Left cardiac atrium (tissue), 4 donors: ENCODE data around the gene MELK. TPM values are rescaled to one million over a fixed set of nuclear protein-coding genes. Genes with fewer than 3 reads are reported as not detected.
A peak's percentile ranks its signal among the peaks of the same experiment; 100 is the strongest.
"Not testable (repeated sequence)": the region's sequence is repeated elsewhere in the genome, so short reads cannot be mapped to it uniquely, and the experiment has no call there.

Experiments used
- ATAC-seq, 2 donors: fragments of 200-7000 bp; cut with Tn5 transposase; one replicate each; pipeline ENCODE4 v1.9.1; 2020; ENCODE audit warnings: mild to moderate bottlenecking in 2 of 2, moderate library complexity in 2 of 2
- DNase-seq: peaks from one replicate; pipeline ENCODE4 v3.0.0-alpha.2; 2020
- intact Hi-C, 2 donors: fragments of 100-400 bp; cut with DNase I; formaldehyde crosslinking; loops; one replicate each; pipeline versions ENCODE4 v1.14.1 to v1.15.1; 2022 to 2023
- long read RNA-seq: library from polyadenylated mRNA; unstranded; transcript quantifications from one replicate; pipeline ENCODE4 v2.0.0, GENCODE V29; 2021
- total RNA-seq, 2 donors: library from RNA; stranded (reverse); fragmentation: NEBNext Ultra II Directional; extraction: Animal tissue kit (Norgen Biotek cat#: 25700); gene quantifications; one replicate each; pipeline ENCODE4 v1.2.1, GENCODE V29; 2021
- donor health status: DM: no; HTN: yes; CAD: no.
- donor health status: DM: no; HTN: yes; CAD: no; lungs with severe emphysema.
- donor health status: DM: yes; HTN: yes; CAD: no.
- donor health status: Dilated cardiomyopathy.

Gene MELK
- total RNA-seq, result 1 to 10 TPM in 1 of 2 donors, under 1 TPM in 1; 0.10 to 1.1 TPM
- long read RNA-seq, result 0 reads

- intact Hi-C loops, result no loop called here
- peak; percentile 83 for DNase-seq
- ATAC-seq, result peak; percentile 99
Observed at GRCh38 chr9:36572515-36573418, at the start of gene MELK. Gene MELK, plus strand, starts transcription at chr9:36572895. Its CDS starts 8,787 bp downstream, at chr9:36581682.

- ATAC-seq, result no peak
- no peak for DNase-seq
- intact Hi-C loops, result no loop called here
Observed at GRCh38 chr9:36530224-36530623, 42.5 kb upstream of the MELK start.

GRCh38 chr9:36532353-36532752 lies 40.3 kb upstream of the MELK start:
- intact Hi-C loops, result no loop called here
- ATAC-seq (no peak), DNase-seq (no peak)

DNA sequence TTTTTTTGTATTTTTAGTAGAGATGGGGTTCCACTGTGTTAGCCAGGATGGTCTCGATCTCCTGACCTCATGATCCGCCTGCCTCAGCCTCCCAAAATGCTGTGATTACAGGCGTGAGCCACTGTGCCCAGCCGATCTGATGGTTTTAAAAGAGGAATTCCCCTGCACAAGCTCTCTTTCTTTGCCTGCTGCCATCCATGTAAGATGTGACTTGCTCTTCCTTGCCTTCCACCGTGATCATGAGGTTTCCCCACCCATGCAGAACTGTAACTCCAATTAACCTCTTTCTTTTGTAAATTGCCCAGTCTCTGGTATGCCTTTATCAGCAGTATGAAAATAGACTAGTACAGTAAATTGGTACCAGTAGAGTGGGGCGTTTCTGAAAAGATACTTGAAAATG lies 39.0 kb upstream of the MELK start:
- intact Hi-C loops, ATAC-seq, DNase-seq: not testable (repeated sequence)

DNA sequence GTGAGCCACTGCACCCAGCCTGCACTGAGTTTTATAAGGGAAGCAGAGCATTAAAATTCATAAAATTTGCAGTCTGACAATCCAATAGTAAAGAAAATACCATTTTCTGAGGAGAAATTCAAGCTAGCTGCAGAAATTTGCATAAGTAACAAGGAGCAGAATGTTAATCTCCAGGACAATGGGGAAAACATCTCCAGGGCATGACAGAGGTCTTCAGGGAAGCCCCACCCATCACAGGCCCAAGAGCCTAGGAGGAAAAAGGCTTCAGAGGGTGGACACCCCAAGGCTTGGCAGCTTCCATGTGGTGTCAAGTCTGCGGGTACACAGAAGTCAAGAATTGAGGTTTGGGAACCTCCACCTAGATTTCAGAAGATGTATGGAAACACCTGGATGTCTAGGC lies 37.6 kb upstream of the MELK start:
- ATAC-seq, result no peak
- intact Hi-C loops, result no loop called here
- no peak for DNase-seq

DNA sequence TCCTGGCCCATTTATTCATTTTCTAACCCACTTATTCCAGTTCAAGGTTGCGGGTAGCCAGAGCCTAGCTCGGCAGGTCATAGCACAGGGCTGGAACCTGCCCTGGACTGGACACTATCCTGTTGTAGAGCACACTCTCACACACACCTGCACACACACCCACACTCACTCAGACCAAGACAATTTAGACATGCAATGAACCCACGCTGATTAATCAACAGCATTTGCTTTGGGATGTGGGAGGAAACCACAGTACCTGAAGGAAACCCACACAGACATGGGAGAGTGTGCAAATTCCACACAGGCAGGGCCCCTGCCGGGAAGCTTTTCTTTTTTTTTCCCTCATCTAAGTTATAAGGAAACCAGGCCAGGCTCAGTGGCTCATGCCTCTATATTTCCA lies 34.8 kb upstream of the MELK start:
- DNase-seq (no peak), ATAC-seq (no peak)
- intact Hi-C loops, result no loop called here

DNA sequence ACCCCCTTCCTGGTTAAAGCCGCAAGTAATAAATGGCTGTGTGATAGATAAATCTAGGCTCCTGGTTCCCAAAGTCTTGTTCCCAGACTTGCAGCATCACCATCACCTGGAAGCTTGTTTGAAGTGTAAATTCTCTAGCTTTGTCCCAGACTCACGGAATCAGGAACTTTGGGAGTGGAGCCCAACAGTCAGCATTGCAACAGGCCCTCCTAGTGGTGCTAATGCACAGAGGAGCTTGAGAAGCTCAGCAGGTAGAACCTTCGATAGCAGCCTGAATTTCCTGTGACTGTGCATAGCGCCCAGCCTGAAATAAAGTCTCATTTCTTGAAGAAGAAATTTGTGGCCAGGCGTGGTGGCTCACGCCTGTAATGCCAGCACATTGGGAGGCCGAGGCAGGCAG lies 30.3 kb upstream of the MELK start:
- no peak for DNase-seq
- ATAC-seq, result no peak
- intact Hi-C loops, result no loop called here

DNA sequence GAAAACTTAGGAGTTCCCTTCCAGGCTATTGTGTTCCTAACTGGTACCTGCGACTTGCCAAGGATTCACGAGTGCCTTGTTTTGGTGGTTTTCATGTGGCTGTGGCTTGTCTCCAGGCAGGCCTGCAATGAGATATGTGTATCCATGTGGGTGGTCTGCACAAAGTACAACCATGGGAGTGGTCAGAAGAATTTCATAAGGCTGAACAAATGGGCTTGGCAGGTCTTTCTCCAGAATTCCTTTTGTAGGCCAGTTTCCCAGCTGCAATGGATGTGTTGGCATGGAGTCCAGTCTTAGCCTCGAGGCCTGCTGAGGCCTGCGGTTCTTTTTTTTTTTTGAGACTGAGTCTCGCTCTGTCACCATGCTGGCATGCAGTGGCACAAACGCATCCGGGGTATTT lies 28.8 kb upstream of the MELK start:
- ATAC-seq, result peak; percentile 39 to 71
- intact Hi-C loops, result no loop called here
- no peak for DNase-seq

- intact Hi-C loops, result no loop called here
- ATAC-seq, result no peak
- no peak for DNase-seq
Observed at GRCh38 chr9:36547598-36547997, 25.1 kb upstream of the MELK start.

- DNase-seq, result no peak
- intact Hi-C loops, result no loop called here
- no peak for ATAC-seq
Observed at GRCh38 chr9:36548454-36548853, 24.2 kb upstream of the MELK start.

- intact Hi-C loops, result no loop called here
- ATAC-seq, result no peak
Observed at GRCh38 chr9:36550135-36550534, 22.6 kb upstream of the MELK start.

GRCh38 chr9:36550631-36551098 lies 22.0 kb upstream of the MELK start:
- intact Hi-C loops, DNase-seq, ATAC-seq: not testable (repeated sequence)

More at GRCh38 chr9:36550135-36550534, 22.6 kb upstream of the MELK start:
- no peak for DNase-seq

DNA sequence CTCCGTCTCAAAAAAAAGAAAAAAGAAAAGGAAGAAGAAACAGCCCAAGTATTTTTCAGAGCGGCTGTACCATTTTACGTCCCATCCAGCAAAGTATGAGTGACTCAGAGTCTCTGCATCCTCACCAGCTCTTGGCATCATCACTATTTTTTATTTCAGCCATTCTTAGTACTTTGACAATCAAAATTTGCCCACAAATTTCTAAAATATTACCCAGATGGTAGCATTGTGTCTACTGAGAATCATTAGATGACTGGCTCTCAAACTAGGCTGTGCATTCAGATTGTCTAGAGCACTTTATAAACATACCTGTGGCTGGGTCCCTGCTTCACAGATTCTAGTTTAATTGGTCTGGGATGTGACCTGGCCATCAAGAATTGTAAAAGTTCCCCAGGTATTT lies 21.6 kb upstream of the MELK start:
- DNase-seq (no peak), ATAC-seq (no peak)
- intact Hi-C loops, result no loop called here

GRCh38 chr9:36551910-36552309 lies 20.8 kb upstream of the MELK start:
- ATAC-seq (no peak), DNase-seq (no peak)
- intact Hi-C loops, result no loop called here

DNA sequence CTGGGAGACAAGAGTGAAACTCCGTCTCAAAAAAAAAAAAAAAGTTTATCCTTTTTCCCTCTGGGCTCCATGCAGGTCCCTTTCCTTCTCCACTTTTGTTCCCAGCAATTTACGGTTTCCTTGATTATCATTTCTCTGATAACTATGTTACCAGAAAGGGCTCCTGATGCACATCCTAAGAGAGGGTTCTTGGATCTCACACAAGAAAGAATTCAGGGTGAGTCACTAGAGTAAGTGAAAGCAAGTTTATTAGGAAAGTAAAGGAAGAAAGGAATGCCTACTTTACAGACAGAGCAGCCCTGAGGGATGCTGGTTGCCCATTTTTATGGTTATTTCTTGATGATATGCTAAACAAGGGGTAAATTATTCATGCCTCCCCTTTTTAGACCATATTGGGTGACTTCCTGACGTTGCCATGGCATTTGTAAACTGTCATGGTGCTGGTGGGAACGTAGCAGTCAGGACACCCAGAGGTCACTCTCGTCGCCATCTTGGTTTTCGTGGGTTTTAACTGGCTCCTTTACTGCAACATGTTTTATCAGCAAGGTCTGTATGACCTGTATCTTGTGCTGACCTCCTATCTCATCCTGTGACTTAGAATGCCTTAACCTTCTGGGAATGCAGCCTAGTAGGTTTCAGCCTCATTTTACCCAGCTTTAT lies 13.5 kb upstream of the MELK start:
- no peak for ATAC-seq

GRCh38 chr9:36560771-36561170 lies 11.9 kb upstream of the MELK start:
- no peak for DNase-seq
- no peak for ATAC-seq
- intact Hi-C loops, result no loop called here

More for the DNA sequence above, 13.5 kb upstream of the MELK start:
- intact Hi-C loops, result loop anchor here in 1 of 2 donors (5.0 kb wide), 1 partner anchor 157 kb away; the partner anchor contains the start of gene RNF38
- no peak for DNase-seq

DNA sequence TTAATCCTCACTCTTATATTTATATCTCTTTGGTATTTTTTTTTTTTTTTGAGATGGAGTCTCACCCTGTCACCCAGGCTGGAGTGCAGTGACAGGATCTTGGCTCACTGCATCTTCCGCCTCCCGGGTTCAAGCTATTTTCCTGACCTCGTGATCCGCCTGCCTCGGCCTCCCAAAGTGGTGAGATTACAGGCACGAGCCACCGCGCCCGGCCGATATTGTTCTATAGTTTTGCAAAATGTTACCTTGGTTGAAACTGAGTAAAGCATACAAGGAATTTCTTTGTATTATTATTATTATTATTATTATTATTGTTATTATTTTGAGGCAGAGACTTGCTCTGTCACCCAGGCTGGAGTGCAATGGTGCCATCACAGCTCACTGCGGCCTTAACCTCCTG lies 9.9 kb upstream of the MELK start:
- ATAC-seq, intact Hi-C loops, DNase-seq: not testable (repeated sequence)

DNA sequence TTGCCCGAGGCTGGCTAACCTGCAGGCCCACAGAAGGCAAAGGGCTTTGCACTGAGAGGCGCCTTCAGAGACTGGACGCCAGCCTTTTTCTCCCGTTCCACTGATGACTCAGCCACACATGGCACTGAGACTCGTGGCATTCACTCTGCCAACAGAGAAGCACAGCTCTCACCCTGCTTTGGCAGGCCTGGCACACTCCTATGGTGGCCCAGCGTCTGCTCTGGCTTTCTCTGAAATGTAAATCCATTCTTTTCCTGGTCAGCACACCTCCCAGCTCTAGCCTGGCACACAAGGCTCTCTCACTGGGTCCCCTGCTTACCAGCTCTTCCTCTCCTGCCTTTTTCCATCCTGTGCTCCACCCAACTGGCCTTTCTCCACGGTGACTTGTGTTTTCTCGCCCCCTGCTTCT lies 5.9 kb upstream of the MELK start:
- intact Hi-C loops, result no loop called here
- DNase-seq, result peak; percentile 31
- ATAC-seq, result peak; percentile 78 to 89

GRCh38 chr9:36568681-36569080 lies 4.0 kb upstream of the MELK start:
- intact Hi-C loops, DNase-seq, ATAC-seq: not testable (repeated sequence)

GRCh38 chr9:36571333-36571732 lies 1.4 kb upstream of the MELK start:
- intact Hi-C loops, result no loop called here
- ATAC-seq (no peak), DNase-seq (no peak)
